Thyroid gland (tissue), 4 donors: ENCODE data around the gene KCNK18. TPM values are rescaled to one million over a fixed set of nuclear protein-coding genes. Genes with fewer than 3 reads are reported as not detected.
A peak's percentile ranks its signal among the peaks of the same experiment; 100 is the strongest.

ENCODE experiments used
- DNase-seq, 2 donors: peaks; one replicate each; pipeline ENCODE4 v3.0.0-alpha.2; 2019
- H3K27ac ChIP-seq, 3 donors: fragments of 200-600 bp; sonication (generic); 1 replicate in 2 of 3; 2 replicates in 1 of 3; pipeline ENCODE4 v1.5.1; 2016 to 2019; ENCODE audit warnings: mild to moderate bottlenecking in 1 of 3, moderate library complexity in 1 of 3
- H3K27me3 ChIP-seq: fragments of 200-600 bp; sonication (generic); one replicate; pipeline ENCODE4 v1.5.1; 2019
- H3K36me3 ChIP-seq, 2 donors: fragments of 200-600 bp; sonication (generic); one replicate each; pipeline ENCODE4 v1.5.1; 2016 to 2019
- H3K4me1 ChIP-seq, 2 donors: fragments of 200-600 bp; sonication (generic); one replicate each; pipeline ENCODE4 v1.5.1; 2017 to 2019
- H3K4me3 ChIP-seq, 3 donors: fragments of 200-600 bp; sonication (generic); replicated peaks in 1 of 3; 1 replicate in 2 of 3; 2 replicates in 1 of 3; pipeline ENCODE4 v1.5.1; 2016; ENCODE audit warnings: mild to moderate bottlenecking in 1 of 3
- H3K9me3 ChIP-seq: fragments of 200-600 bp; sonication (generic); one replicate; pipeline ENCODE4 v1.5.1; 2017
- CTCF ChIP-seq, 6 experiments: fragments of 200-600 bp in 3 of 6; fragments of 450-650 bp in 3 of 6; sonication (generic) in 3 of 6; IDR thresholded peaks; one replicate each; pipeline ENCODE4 v1.5.1; 2016 to 2019; ENCODE audit warnings: antibody characterized with exemption in 6 of 6, mild to moderate bottlenecking in 2 of 6, inconsistent platforms in 1 of 6, moderate library complexity in 1 of 6
- POLR2A ChIP-seq, 2 donors: fragments of 450-650 bp; IDR thresholded peaks; one replicate each; pipeline ENCODE4 v1.6.1; 2017; ENCODE audit warnings: antibody characterized with exemption in 2 of 2, mild to moderate bottlenecking in 2 of 2, moderate library complexity in 1 of 2
- whole genome bisulfite sequencing, 2 donors: methylation state at CpG; one replicate each; pipeline ENCODE4 v1.1.5; 2017; 5-methylcytosine and 5-hydroxymethylcytosine counted together
- intact Hi-C: fragments of 100-400 bp; cut with DNase I; formaldehyde crosslinking; loops from one replicate; pipeline ENCODE4 v1.15.1; 2023
- total RNA-seq, 4 donors: library from RNA; depleted of rRNA; stranded (reverse); fragments of >200 nt; gene quantifications; one replicate each; pipeline ENCODE4 v1.2.3, GENCODE V29; 2016

The KCNK18 gene
- total RNA-seq, 4 donors from 2014 or later = not detected

- no peak for TF ChIP-seq CTCF (IDR thresholded peaks at IDR 0.05)
- no peak for TF ChIP-seq POLR2A (IDR thresholded peaks at IDR 0.05)
- no peak for DNase-seq
- WGBS, 2 donors = 18 to 20% methylated on average over 16 of the region's 16 CpGs
- no peaks in the 10 kb centered on the region for H3K9me3 ChIP-seq
- H3K36me3 ChIP-seq = no peaks in the 10 kb centered on the region
- peaks cover 23 to 37% of the 10 kb centered on the region in 2 donors for H3K4me1 ChIP-seq
- no peak overlapping the region for H3K27ac ChIP-seq
- peaks cover 87% of the 10 kb centered on the region for H3K27me3 ChIP-seq
- intact Hi-C loops = no loop called here
- H3K4me3 ChIP-seq = no peak overlapping the region
Observed at GRCh38 chr10:117163954-117164548, 33.2 kb upstream of the KCNK18 start.

GRCh38 chr10:117164592-117165537 is 32.4 kb upstream of the KCNK18 start:
- intact Hi-C loops = no loop called here
- TF ChIP-seq POLR2A (IDR thresholded peaks at IDR 0.05) = no peak
- no peak for TF ChIP-seq CTCF (IDR thresholded peaks at IDR 0.05)
- Histone ChIP-seq H3K4me1 (peaks cover 23 to 37% of the 10 kb centered on the region in 2 donors), H3K9me3 (no peaks in the 10 kb centered on the region), H3K27ac (no peak overlapping the region), H3K27me3 (peaks cover 85% of the 10 kb centered on the region), H3K36me3 (no peaks in the 10 kb centered on the region), H3K4me3 (no peak overlapping the region)
- 7% methylated on average over 31 of the region's 32 CpGs for WGBS, 2 donors
- no peak for DNase-seq

GRCh38 chr10:117165538-117166417 is 31.5 kb upstream of the KCNK18 start:
- 2 to 5% methylated on average over 26 to 44 of the region's 51 CpGs for WGBS, 2 donors
- intact Hi-C loops = no loop called here

More at GRCh38 chr10:117165538-117166417, 31.5 kb upstream of the KCNK18 start:
- no peak overlapping the region for H3K27ac ChIP-seq
- no peaks in the 10 kb centered on the region for H3K9me3 ChIP-seq
- H3K4me1 ChIP-seq = peaks cover 23 to 37% of the 10 kb centered on the region in 2 donors
- peak; percentile 17 to 21 for DNase-seq
- TF ChIP-seq POLR2A (IDR thresholded peaks at IDR 0.05) = no peak
- peak in 3 of 6 experiments; percentile 16 to 42 (median 30) for TF ChIP-seq CTCF (IDR thresholded peaks at IDR 0.05)
- H3K36me3 ChIP-seq = no peaks in the 10 kb centered on the region
- peaks cover 76% of the 10 kb centered on the region for H3K27me3 ChIP-seq
- H3K4me3 ChIP-seq = no peak overlapping the region
